ENCODE data around the gene TCERG1.

DNA sequence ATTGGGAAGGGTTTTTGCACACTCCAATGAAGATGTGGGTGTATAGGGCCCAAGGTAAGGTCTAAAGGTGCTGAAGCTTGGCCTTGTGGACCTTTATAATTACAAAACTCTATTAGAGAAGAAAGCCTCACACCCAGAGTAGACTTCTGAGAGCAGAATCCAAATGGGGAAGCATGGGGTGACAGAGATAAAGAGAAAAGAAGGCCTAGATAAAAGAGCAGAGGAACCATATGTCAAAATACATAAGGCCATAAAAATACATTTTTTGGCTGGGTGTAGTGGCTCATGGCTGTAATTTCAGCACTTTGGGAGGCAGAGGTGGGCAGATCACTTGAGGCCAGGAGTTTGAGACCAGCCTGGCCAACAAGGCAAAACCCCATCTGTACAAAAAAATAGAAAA lies 27.4 kb upstream of the TCERG1 start:
- TF ChIP-seq, protein P1, sequence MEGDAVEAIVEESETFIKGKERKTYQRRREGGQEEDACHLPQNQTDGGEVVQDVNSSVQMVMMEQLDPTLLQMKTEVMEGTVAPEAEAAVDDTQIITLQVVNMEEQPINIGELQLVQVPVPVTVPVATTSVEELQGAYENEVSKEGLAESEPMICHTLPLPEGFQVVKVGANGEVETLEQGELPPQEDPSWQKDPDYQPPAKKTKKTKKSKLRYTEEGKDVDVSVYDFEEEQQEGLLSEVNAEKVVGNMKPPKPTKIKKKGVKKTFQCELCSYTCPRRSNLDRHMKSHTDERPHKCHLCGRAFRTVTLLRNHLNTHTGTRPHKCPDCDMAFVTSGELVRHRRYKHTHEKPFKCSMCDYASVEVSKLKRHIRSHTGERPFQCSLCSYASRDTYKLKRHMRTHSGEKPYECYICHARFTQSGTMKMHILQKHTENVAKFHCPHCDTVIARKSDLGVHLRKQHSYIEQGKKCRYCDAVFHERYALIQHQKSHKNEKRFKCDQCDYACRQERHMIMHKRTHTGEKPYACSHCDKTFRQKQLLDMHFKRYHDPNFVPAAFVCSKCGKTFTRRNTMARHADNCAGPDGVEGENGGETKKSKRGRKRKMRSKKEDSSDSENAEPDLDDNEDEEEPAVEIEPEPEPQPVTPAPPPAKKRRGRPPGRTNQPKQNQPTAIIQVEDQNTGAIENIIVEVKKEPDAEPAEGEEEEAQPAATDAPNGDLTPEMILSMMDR (IDR thresholded peaks at IDR 0.05; ENCODE audit: borderline replicate concordance, extremely low read depth, low read length, poor library complexity, severe bottlenecking), result no peak
- TF ChIP-seq EZH2 (IDR thresholded peaks at IDR 0.05; ENCODE audit: borderline replicate concordance, low read depth, low read length, severe bottlenecking), result no peak

All from DND-41 (cell line).